HCT116 (cell line): Measurements from ENCODE around the gene RHBDD2. TPM values are rescaled to one million over a fixed set of nuclear protein-coding genes. Genes with fewer than 3 reads are reported as not detected.

Experiments
- ATAC-seq: fragments of 200-7000 bp; cut with Tn5 transposase; 2 replicates; pipeline ENCODE4 v1.9.1; 2020; ENCODE audit warnings: mild to moderate bottlenecking, moderate library complexity
- BruUV-seq: library from RNA; stranded (reverse); fragments of 400-500 nt; replicated peaks from 2 replicates; lab custom pipeline; 2021; lab: Mats Ljungman, UMichigan
- CTCF ChIA-PET: fragments of 300-600 bp; sonication (Branson Sonifier 250); formaldehyde crosslinking; loops from one replicate; lab custom pipeline; 2021; ENCODE audit warnings: antibody characterized with exemption; lab: Charles Lee
- POLR2A ChIA-PET: fragments of 300-600, 350-600 bp; sonication (Branson Sonifier 250); formaldehyde crosslinking; loops from one replicate; lab custom pipeline; 2021; ENCODE audit warnings: antibody characterized with exemption; lab: Charles Lee
- RAD21 ChIA-PET, 2 experiments: fragments of 300-600 bp; sonication (Branson Sonifier 250); formaldehyde crosslinking; loops; one replicate each; lab custom pipeline; 2023; ENCODE audit warnings: low total read pairs in 2 of 2; ENCODE audit not compliant: uncharacterized antibody in 2 of 2, unreplicated experiment in 2 of 2, low non-redundant PET in 1 of 2; lab: Charles Lee
- DNase-seq: peaks from one replicate; pipeline ENCODE4 v3.0.0-alpha.2; 2010; ENCODE audit warnings: low read depth, low spot score
- H2AFZ ChIP-seq: fragments of 200-600 bp; shearing (Covaris generic), sonication (generic); 2 replicates; pipeline ENCODE4 v1.6.1; 2017; ENCODE audit warnings: low read depth, mixed run types, mixed read lengths, antibody characterized with exemption, low read length; ENCODE audit not compliant: poor library complexity, severe bottlenecking
- H3K27ac ChIP-seq: 2 replicates; pipeline ENCODE4 v1.5.1; 2012; ENCODE audit warnings: low read depth, low read length
- H3K27me3 ChIP-seq: fragments of 200-600 bp; sonication (generic); 2 replicates; pipeline ENCODE4 v1.6.1; 2016; ENCODE audit warnings: mixed run types, low read length, mixed read lengths; ENCODE audit not compliant: insufficient read depth
- H3K36me3 ChIP-seq, 2 experiments: fragments of 200-500 bp in 1 of 2; fragments of 200-600 bp in 1 of 2; sonication (Bioruptor generic) in 1 of 2; sonication (generic) in 1 of 2; 2 replicates each; pipeline versions ENCODE4 v1.5.1 to v1.6.1; 2014 to 2016; ENCODE audit warnings: low read length in 2 of 2, inconsistent platforms in 1 of 2, mixed read lengths in 1 of 2, mixed run types in 1 of 2; ENCODE audit not compliant: insufficient read depth in 2 of 2, control insufficient read depth in 1 of 2
- H3K4me1 ChIP-seq, 2 experiments: fragments of 200-600 bp in 1 of 2; sonication (generic) in 1 of 2; 2 replicates each; pipeline versions ENCODE4 v1.5.1 to v1.6.1; 2012 to 2017; ENCODE audit warnings: low read length in 2 of 2, inconsistent platforms in 1 of 2, mild to moderate bottlenecking in 1 of 2, mixed read lengths in 1 of 2, mixed run types in 1 of 2, moderate library complexity in 1 of 2; ENCODE audit not compliant: insufficient read depth in 2 of 2, control insufficient read depth in 1 of 2
- H3K4me2 ChIP-seq: fragments of 200-600 bp; sonication (generic); 2 replicates; pipeline ENCODE4 v1.6.1; 2017; ENCODE audit warnings: mixed run types, low read length, mixed read lengths
- H3K4me3 ChIP-seq, 2 experiments: fragments of 200-600 bp in 1 of 2; sonication (generic) in 1 of 2; replicated peaks in 1 of 2; 2 replicates each; pipeline ENCODE4 v1.5.1; 2011 to 2016; ENCODE audit warnings: low read length in 2 of 2, control low read depth in 1 of 2, low read depth in 1 of 2, mild to moderate bottlenecking in 1 of 2, mixed read lengths in 1 of 2, mixed run types in 1 of 2
- H3K79me2 ChIP-seq: fragments of 200-600 bp; sonication (generic); 2 replicates; pipeline ENCODE4 v1.6.1; 2017; ENCODE audit warnings: mild to moderate bottlenecking, mixed run types, low read length, moderate library complexity, mixed read lengths; ENCODE audit not compliant: insufficient read depth
- H3K9ac ChIP-seq: fragments of 200-600 bp; sonication (generic); 2 replicates; pipeline ENCODE4 v1.6.1; 2016; ENCODE audit warnings: low read length, mixed read lengths
- H3K9me2 ChIP-seq: fragments of 200-600 bp; sonication (generic), shearing (Covaris generic); 2 replicates; pipeline ENCODE4 v1.6.1; 2017; ENCODE audit warnings: mixed run types, mild to moderate bottlenecking, moderate library complexity; ENCODE audit not compliant: insufficient read depth
- H3K9me3 ChIP-seq, 2 experiments: fragments of 200-500 bp in 1 of 2; fragments of 200-600 bp in 1 of 2; sonication (Bioruptor generic) in 1 of 2; sonication (generic) in 1 of 2; 2 replicates each; pipeline ENCODE4 v1.6.1; 2014 to 2017; ENCODE audit warnings: low read length in 2 of 2, mixed read lengths in 2 of 2, inconsistent platforms in 1 of 2, low read depth in 1 of 2, mild to moderate bottlenecking in 1 of 2, mixed run types in 1 of 2, moderate library complexity in 1 of 2; ENCODE audit not compliant: control insufficient read depth in 1 of 2, insufficient read depth in 1 of 2
- H4K20me1 ChIP-seq: fragments of 200-600 bp; sonication (generic), shearing (Covaris generic); 2 replicates; pipeline ENCODE4 v1.6.1; 2017; ENCODE audit warnings: mixed run types, mild to moderate bottlenecking, moderate library complexity; ENCODE audit not compliant: insufficient read depth
- ATF3 ChIP-seq: IDR thresholded peaks from 2 replicates; pipeline ENCODE4 v1.6.1; 2012
- CBX3 ChIP-seq: IDR thresholded peaks from 2 replicates; pipeline ENCODE4 v1.6.1; 2012; ENCODE audit warnings: low read depth
- CTCF ChIP-seq, 3 experiments: fragments of 200-600 bp in 1 of 3; sonication (generic) in 1 of 3; IDR thresholded peaks in 2 of 3; conservative IDR thresholded peaks in 1 of 3; 2 replicates each; pipeline ENCODE4 v1.5.1; 2012 to 2017; ENCODE audit warnings: low read depth in 2 of 3, low read length in 2 of 3, antibody characterized with exemption in 1 of 3, borderline replicate concordance in 1 of 3, control low read depth in 1 of 3, mild to moderate bottlenecking in 1 of 3, mixed read lengths in 1 of 3, mixed run types in 1 of 3, moderate library complexity in 1 of 3; ENCODE audit not compliant: insufficient read depth in 1 of 3
- EGR1 ChIP-seq: IDR thresholded peaks from 2 replicates; pipeline ENCODE4 v1.6.1; 2012; ENCODE audit warnings: low read depth
- ELF1 ChIP-seq: IDR thresholded peaks from 2 replicates; pipeline ENCODE4 v1.6.1; 2012; ENCODE audit warnings: low read depth, borderline replicate concordance
- EZH2 ChIP-seq: fragments of 200-600 bp; sonication (generic); IDR thresholded peaks from 2 replicates; pipeline ENCODE4 v1.6.1; 2017; ENCODE audit warnings: antibody characterized with exemption, mixed run types
- POLR2A ChIP-seq: IDR thresholded peaks from 2 replicates; pipeline ENCODE4 v1.7.0; 2011; ENCODE audit warnings: borderline replicate concordance; ENCODE audit not compliant: insufficient read depth, insufficient read length; ENCODE audit errors: extremely low read depth
- RAD21 ChIP-seq: IDR thresholded peaks from 2 replicates; pipeline ENCODE4 v1.6.1; 2012; ENCODE audit warnings: low read depth, mild to moderate bottlenecking
- SIN3A ChIP-seq: IDR thresholded peaks from 2 replicates; pipeline ENCODE4 v1.6.1; 2012; ENCODE audit warnings: low read depth
- SP1 ChIP-seq: IDR thresholded peaks from 2 replicates; pipeline ENCODE4 v1.6.1; 2012; ENCODE audit warnings: low read depth
- SRF ChIP-seq: IDR thresholded peaks from 2 replicates; pipeline ENCODE4 v1.6.1; 2012; ENCODE audit warnings: low read depth
- ZNF274 ChIP-seq: fragments of 200-500 bp; sonication (Bioruptor generic); IDR thresholded peaks from 2 replicates; pipeline ENCODE4 v1.6.1; 2014; ENCODE audit warnings: mild to moderate bottlenecking, low read depth, low read length, inconsistent platforms
- intact Hi-C: fragments of 100-400 bp; cut with micrococcal nuclease; formaldehyde crosslinking; loops from 2 replicates; pipeline ENCODE4 v1.10.0; 2022
- total RNA-seq: library from RNA; stranded (reverse); gene quantifications from one replicate; pipeline ENCODE4 v1.2.1, GENCODE V29; 2021; ENCODE audit not compliant: unreplicated experiment
- TF ChIP-seq, protein P1 (sequence below): IDR thresholded peaks from 2 replicates; pipeline ENCODE4 v1.6.1; 2011; ENCODE audit warnings: mild to moderate bottlenecking, low read length, moderate library complexity; ENCODE audit not compliant: insufficient replicate concordance; ENCODE audit errors: extremely low read depth

The RHBDD2 gene
- total RNA-seq, 1 experiment from 2014 or later: 42.9 TPM

- ChIA-PET CTCF (no interaction called here), POLR2A (no interaction called here), RAD21 (no interaction called here)
- peaks cover 0 to 6% of the 10 kb centered on the region in 2 experiments; a peak in 1 of 4 replicates for H3K4me1 ChIP-seq
- no TSS peak for BruUV-seq
- no peak overlapping the region for H3K27ac ChIP-seq
- no peak overlapping the region for H3K9ac ChIP-seq
- H3K9me2 ChIP-seq: no peaks in the 10 kb centered on the region
- H2AFZ ChIP-seq: no peak overlapping the region
- no peaks in the 10 kb centered on the region for H3K9me3 ChIP-seq
- no peaks in the 10 kb centered on the region for H4K20me1 ChIP-seq
- H3K79me2 ChIP-seq: no peaks in the 10 kb centered on the region
- no peaks in the 10 kb centered on the region for H3K27me3 ChIP-seq
- no peaks in the 10 kb centered on the region for H3K36me3 ChIP-seq
- H3K4me3 ChIP-seq: no peak overlapping the region
- H3K4me2 ChIP-seq: no peak overlapping the region
- peak; percentile 22; the same call in 1 of the 2 replicates for ATAC-seq
- TF ChIP-seq EZH2 (no peak), ELF1 (no peak)
- TF ChIP-seq, all 23 proteins: peak for 0
- intact Hi-C loops: no loop called here
- no peak for DNase-seq
Observed at GRCh38 chr7:75842836-75843446, 35.9 kb upstream of the RHBDD2 start.

- ChIA-PET POLR2A (no interaction called here), RAD21 (no interaction called here), CTCF (no interaction called here)
- Histone ChIP-seq H3K79me2 (no peaks in the 10 kb centered on the region), H3K36me3 (no peaks in the 10 kb centered on the region), H3K27me3 (no peaks in the 10 kb centered on the region), H3K27ac (no peak overlapping the region), H2AFZ (no peak overlapping the region), H3K9ac (no peak overlapping the region), H3K9me2 (no peaks in the 10 kb centered on the region), H3K4me2 (no peak overlapping the region), H3K4me1 (peaks cover 0 to 6% of the 10 kb centered on the region in 2 experiments; a peak in 1 of 4 replicates), H4K20me1 (no peaks in the 10 kb centered on the region), H3K4me3 (no peak overlapping the region), H3K9me3 (no peaks in the 10 kb centered on the region)
- TF ChIP-seq EZH2 (no peak), RAD21 (no peak), EGR1 (no peak), CTCF (IDR thresholded peaks at IDR 0.05 in 2 of 3, conservative IDR thresholded peaks at IDR 0.05 in 1 of 3; ENCODE audit: borderline replicate concordance in 1 of 3, insufficient read depth in 1 of 3, low read depth in 2 of 3, low read length in 2 of 3) (no peak), SIN3A (no peak), SP1 (no peak), ATF3 (no peak), ZNF274 (no peak), SRF (no peak), ELF1 (no peak), POLR2A (no peak), CBX3 (no peak)
- TF ChIP-seq, protein P1, sequence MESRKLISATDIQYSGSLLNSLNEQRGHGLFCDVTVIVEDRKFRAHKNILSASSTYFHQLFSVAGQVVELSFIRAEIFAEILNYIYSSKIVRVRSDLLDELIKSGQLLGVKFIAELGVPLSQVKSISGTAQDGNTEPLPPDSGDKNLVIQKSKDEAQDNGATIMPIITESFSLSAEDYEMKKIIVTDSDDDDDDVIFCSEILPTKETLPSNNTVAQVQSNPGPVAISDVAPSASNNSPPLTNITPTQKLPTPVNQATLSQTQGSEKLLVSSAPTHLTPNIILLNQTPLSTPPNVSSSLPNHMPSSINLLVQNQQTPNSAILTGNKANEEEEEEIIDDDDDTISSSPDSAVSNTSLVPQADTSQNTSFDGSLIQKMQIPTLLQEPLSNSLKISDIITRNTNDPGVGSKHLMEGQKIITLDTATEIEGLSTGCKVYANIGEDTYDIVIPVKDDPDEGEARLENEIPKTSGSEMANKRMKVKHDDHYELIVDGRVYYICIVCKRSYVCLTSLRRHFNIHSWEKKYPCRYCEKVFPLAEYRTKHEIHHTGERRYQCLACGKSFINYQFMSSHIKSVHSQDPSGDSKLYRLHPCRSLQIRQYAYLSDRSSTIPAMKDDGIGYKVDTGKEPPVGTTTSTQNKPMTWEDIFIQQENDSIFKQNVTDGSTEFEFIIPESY: no peak
- no TSS peak for BruUV-seq
- DNase-seq (no peak), ATAC-seq (no peak)
- intact Hi-C loops: no loop called here
Observed at GRCh38 chr7:75843613-75844116, 35.2 kb upstream of the RHBDD2 start.
